GM12878 (cell line): ENCODE measurements around the gene BAG3. TPM values are rescaled to one million over a fixed set of nuclear protein-coding genes. Genes with fewer than 3 reads are reported as not detected.

Source experiments
- CBX5 ChIP-seq: sonication (generic); IDR thresholded peaks from 2 replicates; pipeline ENCODE4 v1.6.1; 2016; ENCODE audit warnings: low read depth, moderate library complexity, mild to moderate bottlenecking, inconsistent platforms
- CHD2 ChIP-seq: IDR thresholded peaks from 2 replicates; pipeline ENCODE4 v1.6.1; 2011; ENCODE audit warnings: low read depth, low read length, improper control_type of control experiment, borderline replicate concordance
- CREM ChIP-seq: IDR thresholded peaks from 2 replicates; pipeline ENCODE4 v1.6.1; 2014; ENCODE audit warnings: antibody characterized with exemption, low read depth
- DPF2 ChIP-seq: fragments of 450-650 bp; IDR thresholded peaks from 2 replicates; pipeline ENCODE4 v1.6.1; 2017; ENCODE audit warnings: mild to moderate bottlenecking
- ETV6 ChIP-seq, 2 experiments: fragments of 450-650 bp in 1 of 2; IDR thresholded peaks in 1 of 2; conservative IDR thresholded peaks in 1 of 2; 2 replicates each; pipeline ENCODE4 v1.6.1; 2014; ENCODE audit warnings: antibody characterized with exemption in 1 of 2, borderline replicate concordance in 1 of 2, low read depth in 1 of 2, mild to moderate bottlenecking in 1 of 2, moderate library complexity in 1 of 2
- MYB ChIP-seq: fragments of 150-350 bp; IDR thresholded peaks from 2 replicates; pipeline ENCODE4 v1.6.1; 2014; ENCODE audit warnings: mild to moderate bottlenecking, low read depth, low read length, borderline replicate concordance
- NR2C2 ChIP-seq: IDR thresholded peaks from 2 replicates; pipeline ENCODE4 v1.6.1; 2011; ENCODE audit warnings: borderline replicate concordance, low read depth; ENCODE audit not compliant: control insufficient read depth, insufficient read length
- PML ChIP-seq: IDR thresholded peaks from 2 replicates; pipeline ENCODE4 v1.6.1; 2012; ENCODE audit warnings: low read length, inconsistent platforms
- POLR2AphosphoS5 ChIP-seq: IDR thresholded peaks from 2 replicates; pipeline ENCODE4 v1.6.1; 2011; ENCODE audit warnings: mild to moderate bottlenecking, low read length, inconsistent platforms
- POU2F2 ChIP-seq: IDR thresholded peaks from 3 replicates; pipeline ENCODE4 v1.6.1; 2011; ENCODE audit warnings: low read depth, mild to moderate bottlenecking, low read length, borderline replicate concordance
- RB1 ChIP-seq: fragments of 450-650 bp; formaldehyde crosslinking; IDR thresholded peaks from 2 replicates; pipeline ENCODE4 v1.6.1; 2017; ENCODE audit warnings: mild to moderate bottlenecking, borderline replicate concordance
- SMC3 ChIP-seq: IDR thresholded peaks from 2 replicates; pipeline ENCODE4 v1.6.1; 2011; ENCODE audit warnings: low read length, improper control_type of control experiment, borderline replicate concordance
- TCF12 ChIP-seq: IDR thresholded peaks from 2 replicates; pipeline ENCODE4 v1.6.1; 2011; ENCODE audit warnings: low read depth, mild to moderate bottlenecking, low read length
- ZBTB11 ChIP-seq: fragments of 450-650 bp; formaldehyde crosslinking; IDR thresholded peaks from 2 replicates; pipeline ENCODE4 v1.5.0; 2022; ENCODE audit warnings: mild to moderate bottlenecking, missing genetic modification characterization
- polyA plus RNA-seq, 11 experiments: library from polyadenylated mRNA; depleted of rRNA in 4 of 11; unstranded in 6 of 11; stranded (reverse) in 5 of 11; fragments of >200 nt; fragmentation: Nextera tagmentation in 4 of 11; fragmentation: Illumina TruSeq in 1 of 11; extraction: Ambion mirVana in 4 of 11; extraction: Trizol in 1 of 11; gene quantifications; 1 replicate in 1 of 11; 2 replicates in 10 of 11; pipeline versions ENCODE4 v1.2.1 to v1.2.3, GENCODE V29; 2011 to 2016; ENCODE audit warnings: inconsistent platforms in 2 of 11, missing spikeins in 2 of 11, low read depth in 1 of 11
- total RNA-seq, 4 experiments: library from RNA; depleted of rRNA in 3 of 4; stranded (reverse); fragments of >200 nt in 3 of 4; fragmentation: Illumina TruSeq in 1 of 4; extraction: Trizol in 1 of 4; gene quantifications; 2 replicates each; pipeline versions ENCODE4 v1.2.1 to v1.2.3, GENCODE V29; 2013 to 2021
- TF ChIP-seq, protein P1 (sequence below): IDR thresholded peaks from 2 replicates; pipeline ENCODE4 v1.6.1; 2012; ENCODE audit warnings: mild to moderate bottlenecking, low read depth, low read length
- TF ChIP-seq, protein P2 (sequence below): fragments of 450-650 bp; IDR thresholded peaks from 2 replicates; pipeline ENCODE4 v1.6.1; 2017; ENCODE audit warnings: mild to moderate bottlenecking, low read depth, inconsistent platforms; ENCODE audit not compliant: poor library complexity, severe bottlenecking
- TF ChIP-seq, protein P3 (sequence below): fragments of 450-650 bp; IDR thresholded peaks from 2 replicates; pipeline ENCODE4 v1.6.1; 2017; ENCODE audit warnings: mild to moderate bottlenecking, moderate library complexity

Gene BAG3
- total and polyA plus RNA-seq, 10 of the 15 experiments (the other 5 are each of a cell fraction or from before 2014, with no cell fraction given): 0.71 to 14.1 (median 4.3) TPM

- TF ChIP-seq, protein P1, sequence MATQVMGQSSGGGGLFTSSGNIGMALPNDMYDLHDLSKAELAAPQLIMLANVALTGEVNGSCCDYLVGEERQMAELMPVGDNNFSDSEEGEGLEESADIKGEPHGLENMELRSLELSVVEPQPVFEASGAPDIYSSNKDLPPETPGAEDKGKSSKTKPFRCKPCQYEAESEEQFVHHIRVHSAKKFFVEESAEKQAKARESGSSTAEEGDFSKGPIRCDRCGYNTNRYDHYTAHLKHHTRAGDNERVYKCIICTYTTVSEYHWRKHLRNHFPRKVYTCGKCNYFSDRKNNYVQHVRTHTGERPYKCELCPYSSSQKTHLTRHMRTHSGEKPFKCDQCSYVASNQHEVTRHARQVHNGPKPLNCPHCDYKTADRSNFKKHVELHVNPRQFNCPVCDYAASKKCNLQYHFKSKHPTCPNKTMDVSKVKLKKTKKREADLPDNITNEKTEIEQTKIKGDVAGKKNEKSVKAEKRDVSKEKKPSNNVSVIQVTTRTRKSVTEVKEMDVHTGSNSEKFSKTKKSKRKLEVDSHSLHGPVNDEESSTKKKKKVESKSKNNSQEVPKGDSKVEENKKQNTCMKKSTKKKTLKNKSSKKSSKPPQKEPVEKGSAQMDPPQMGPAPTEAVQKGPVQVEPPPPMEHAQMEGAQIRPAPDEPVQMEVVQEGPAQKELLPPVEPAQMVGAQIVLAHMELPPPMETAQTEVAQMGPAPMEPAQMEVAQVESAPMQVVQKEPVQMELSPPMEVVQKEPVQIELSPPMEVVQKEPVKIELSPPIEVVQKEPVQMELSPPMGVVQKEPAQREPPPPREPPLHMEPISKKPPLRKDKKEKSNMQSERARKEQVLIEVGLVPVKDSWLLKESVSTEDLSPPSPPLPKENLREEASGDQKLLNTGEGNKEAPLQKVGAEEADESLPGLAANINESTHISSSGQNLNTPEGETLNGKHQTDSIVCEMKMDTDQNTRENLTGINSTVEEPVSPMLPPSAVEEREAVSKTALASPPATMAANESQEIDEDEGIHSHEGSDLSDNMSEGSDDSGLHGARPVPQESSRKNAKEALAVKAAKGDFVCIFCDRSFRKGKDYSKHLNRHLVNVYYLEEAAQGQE: no peak
- no peak for TF ChIP-seq CHD2
- TF ChIP-seq, protein P2, sequence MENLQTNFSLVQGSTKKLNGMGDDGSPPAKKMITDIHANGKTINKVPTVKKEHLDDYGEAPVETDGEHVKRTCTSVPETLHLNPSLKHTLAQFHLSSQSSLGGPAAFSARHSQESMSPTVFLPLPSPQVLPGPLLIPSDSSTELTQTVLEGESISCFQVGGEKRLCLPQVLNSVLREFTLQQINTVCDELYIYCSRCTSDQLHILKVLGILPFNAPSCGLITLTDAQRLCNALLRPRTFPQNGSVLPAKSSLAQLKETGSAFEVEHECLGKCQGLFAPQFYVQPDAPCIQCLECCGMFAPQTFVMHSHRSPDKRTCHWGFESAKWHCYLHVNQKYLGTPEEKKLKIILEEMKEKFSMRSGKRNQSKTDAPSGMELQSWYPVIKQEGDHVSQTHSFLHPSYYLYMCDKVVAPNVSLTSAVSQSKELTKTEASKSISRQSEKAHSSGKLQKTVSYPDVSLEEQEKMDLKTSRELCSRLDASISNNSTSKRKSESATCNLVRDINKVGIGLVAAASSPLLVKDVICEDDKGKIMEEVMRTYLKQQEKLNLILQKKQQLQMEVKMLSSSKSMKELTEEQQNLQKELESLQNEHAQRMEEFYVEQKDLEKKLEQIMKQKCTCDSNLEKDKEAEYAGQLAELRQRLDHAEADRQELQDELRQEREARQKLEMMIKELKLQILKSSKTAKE: no peak
- TF ChIP-seq, protein P3, sequence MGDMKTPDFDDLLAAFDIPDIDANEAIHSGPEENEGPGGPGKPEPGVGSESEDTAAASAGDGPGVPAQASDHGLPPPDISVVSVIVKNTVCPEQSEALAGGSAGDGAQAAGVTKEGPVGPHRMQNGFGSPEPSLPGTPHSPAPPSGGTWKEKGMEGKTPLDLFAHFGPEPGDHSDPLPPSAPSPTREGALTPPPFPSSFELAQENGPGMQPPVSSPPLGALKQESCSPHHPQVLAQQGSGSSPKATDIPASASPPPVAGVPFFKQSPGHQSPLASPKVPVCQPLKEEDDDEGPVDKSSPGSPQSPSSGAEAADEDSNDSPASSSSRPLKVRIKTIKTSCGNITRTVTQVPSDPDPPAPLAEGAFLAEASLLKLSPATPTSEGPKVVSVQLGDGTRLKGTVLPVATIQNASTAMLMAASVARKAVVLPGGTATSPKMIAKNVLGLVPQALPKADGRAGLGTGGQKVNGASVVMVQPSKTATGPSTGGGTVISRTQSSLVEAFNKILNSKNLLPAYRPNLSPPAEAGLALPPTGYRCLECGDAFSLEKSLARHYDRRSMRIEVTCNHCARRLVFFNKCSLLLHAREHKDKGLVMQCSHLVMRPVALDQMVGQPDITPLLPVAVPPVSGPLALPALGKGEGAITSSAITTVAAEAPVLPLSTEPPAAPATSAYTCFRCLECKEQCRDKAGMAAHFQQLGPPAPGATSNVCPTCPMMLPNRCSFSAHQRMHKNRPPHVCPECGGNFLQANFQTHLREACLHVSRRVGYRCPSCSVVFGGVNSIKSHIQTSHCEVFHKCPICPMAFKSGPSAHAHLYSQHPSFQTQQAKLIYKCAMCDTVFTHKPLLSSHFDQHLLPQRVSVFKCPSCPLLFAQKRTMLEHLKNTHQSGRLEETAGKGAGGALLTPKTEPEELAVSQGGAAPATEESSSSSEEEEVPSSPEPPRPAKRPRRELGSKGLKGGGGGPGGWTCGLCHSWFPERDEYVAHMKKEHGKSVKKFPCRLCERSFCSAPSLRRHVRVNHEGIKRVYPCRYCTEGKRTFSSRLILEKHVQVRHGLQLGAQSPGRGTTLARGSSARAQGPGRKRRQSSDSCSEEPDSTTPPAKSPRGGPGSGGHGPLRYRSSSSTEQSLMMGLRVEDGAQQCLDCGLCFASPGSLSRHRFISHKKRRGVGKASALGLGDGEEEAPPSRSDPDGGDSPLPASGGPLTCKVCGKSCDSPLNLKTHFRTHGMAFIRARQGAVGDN: peak; percentile 68
- TF ChIP-seq CBX5: no peak
- TF ChIP-seq POLR2AphosphoS5: peak; percentile 62; the same call in 1 of the 2 replicates
- no peak for TF ChIP-seq MYB
- no peak for TF ChIP-seq PML
- no peak for TF ChIP-seq NR2C2
- TF ChIP-seq RB1: peak; percentile 28; the same call in 1 of the 2 replicates
- TF ChIP-seq POU2F2: no peak
- TF ChIP-seq CREM: no peak
- TF ChIP-seq DPF2: peak; percentile 34
- no peak for TF ChIP-seq TCF12
- TF ChIP-seq ETV6 (conservative IDR thresholded peaks at IDR 0.05 in 1 of 2, IDR thresholded peaks at IDR 0.05 in 1 of 2; ENCODE audit: borderline replicate concordance in 1 of 2, low read depth in 1 of 2): no peak
- no peak for TF ChIP-seq SMC3
- no peak for TF ChIP-seq ZBTB11
Observed at GRCh38 chr10:119725517-119725827, 74.3 kb downstream of the BAG3 start (continued).
